ENCODE data around the gene TRDMT1.

The TRDMT1 gene

GRCh38 chr10:17229967-17230682 is 28.7 kb upstream of the TRDMT1 start:
- Histone ChIP-seq H3K9me3 (ENCODE audit: control insufficient read depth, low read length) (no peaks in the 10 kb centered on the region), H3K4me1 (ENCODE audit: control insufficient read depth, insufficient read depth, low read length, poor library complexity, severe bottlenecking) (peaks cover 16% of the 10 kb centered on the region), H3K36me3 (ENCODE audit: control insufficient read depth, insufficient read depth, low read length) (peaks cover 59% of the 10 kb centered on the region), H3K27ac (ENCODE audit: low read depth, low read length, severe bottlenecking) (peak overlapping the region; percentile 96), H3K4me3 (ENCODE audit: extremely low read depth, insufficient read depth, low read length, poor library complexity, severe bottlenecking) (peak overlapping the region; percentile 98)
- 1% methylated on average over 21 to 38 of the region's 43 CpGs for WGBS, 2 experiments (ENCODE audit: insufficient coverage in 2 of 2)

DNA sequence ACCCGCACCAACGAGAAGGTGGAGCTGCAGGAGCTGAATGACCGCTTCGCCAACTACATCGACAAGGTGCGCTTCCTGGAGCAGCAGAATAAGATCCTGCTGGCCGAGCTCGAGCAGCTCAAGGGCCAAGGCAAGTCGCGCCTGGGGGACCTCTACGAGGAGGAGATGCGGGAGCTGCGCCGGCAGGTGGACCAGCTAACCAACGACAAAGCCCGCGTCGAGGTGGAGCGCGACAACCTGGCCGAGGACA is 28.2 kb upstream of the TRDMT1 start:
- H3K9me3 ChIP-seq (ENCODE audit: control insufficient read depth, low read length), result no peaks in the 10 kb centered on the region
- H3K4me3 ChIP-seq (ENCODE audit: extremely low read depth, insufficient read depth, low read length, poor library complexity, severe bottlenecking), result peak overlapping the region; percentile 98
- H3K36me3 ChIP-seq (ENCODE audit: control insufficient read depth, insufficient read depth, low read length), result peaks cover 54% of the 10 kb centered on the region
- H3K4me1 ChIP-seq (ENCODE audit: control insufficient read depth, insufficient read depth, low read length, poor library complexity, severe bottlenecking), result peaks cover 16% of the 10 kb centered on the region
- 1 to 2% methylated on average over 19 to 20 of the region's 21 CpGs for WGBS, 2 experiments (ENCODE audit: insufficient coverage in 2 of 2)
- H3K27ac ChIP-seq (ENCODE audit: low read depth, low read length, severe bottlenecking), result peak overlapping the region; percentile 96

DNA sequence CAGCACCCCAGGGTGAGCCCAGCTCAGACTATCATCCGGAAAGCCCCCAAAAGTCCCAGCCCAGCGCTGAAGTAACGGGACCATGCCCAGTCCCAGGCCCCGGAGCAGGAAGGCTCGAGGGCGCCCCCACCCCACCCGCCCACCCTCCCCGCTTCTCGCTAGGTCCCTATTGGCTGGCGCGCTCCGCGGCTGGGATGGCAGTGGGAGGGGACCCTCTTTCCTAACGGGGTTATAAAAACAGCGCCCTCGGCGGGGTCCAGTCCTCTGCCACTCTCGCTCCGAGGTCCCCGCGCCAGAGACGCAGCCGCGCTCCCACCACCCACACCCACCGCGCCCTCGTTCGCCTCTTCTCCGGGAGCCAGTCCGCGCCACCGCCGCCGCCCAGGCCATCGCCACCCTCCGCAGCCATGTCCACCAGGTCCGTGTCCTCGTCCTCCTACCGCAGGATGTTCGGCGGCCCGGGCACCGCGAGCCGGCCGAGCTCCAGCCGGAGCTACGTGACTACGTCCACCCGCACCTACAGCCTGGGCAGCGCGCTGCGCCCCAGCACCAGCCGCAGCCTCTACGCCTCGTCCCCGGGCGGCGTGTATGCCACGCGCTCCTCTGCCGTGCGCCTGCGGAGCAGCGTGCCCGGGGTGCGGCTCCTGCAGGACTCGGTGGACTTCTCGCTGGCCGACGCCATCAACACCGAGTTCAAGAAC is 27.7 kb upstream of the TRDMT1 start:
- H3K27ac ChIP-seq (ENCODE audit: low read depth, low read length, severe bottlenecking), result peak overlapping the region; percentile 99
- 0 to 1% methylated on average over 39 to 45 of the region's 72 CpGs for WGBS, 2 experiments (ENCODE audit: insufficient coverage in 2 of 2)
- peak overlapping the region; percentile 98 for H3K4me3 ChIP-seq (ENCODE audit: extremely low read depth, insufficient read depth, low read length, poor library complexity, severe bottlenecking)
- H3K36me3 ChIP-seq (ENCODE audit: control insufficient read depth, insufficient read depth, low read length), result peaks cover 49% of the 10 kb centered on the region
- H3K9me3 ChIP-seq (ENCODE audit: control insufficient read depth, low read length), result no peaks in the 10 kb centered on the region
- H3K4me1 ChIP-seq (ENCODE audit: control insufficient read depth, insufficient read depth, low read length, poor library complexity, severe bottlenecking), result peaks cover 16% of the 10 kb centered on the region

- H3K4me1 ChIP-seq (ENCODE audit: control insufficient read depth, insufficient read depth, low read length, poor library complexity, severe bottlenecking), result peaks cover 16% of the 10 kb centered on the region
- H3K36me3 ChIP-seq (ENCODE audit: control insufficient read depth, insufficient read depth, low read length), result peaks cover 41% of the 10 kb centered on the region
- no peaks in the 10 kb centered on the region for H3K9me3 ChIP-seq (ENCODE audit: control insufficient read depth, low read length)
- H3K4me3 ChIP-seq (ENCODE audit: extremely low read depth, insufficient read depth, low read length, poor library complexity, severe bottlenecking), result peak within 1 kb of the TSS; percentile 98
- H3K27ac ChIP-seq (ENCODE audit: low read depth, low read length, severe bottlenecking), result peak within 1 kb of the TSS; percentile 99
- 0% methylated on average over 57 to 65 of the region's 77 CpGs for WGBS, 2 experiments (ENCODE audit: insufficient coverage in 2 of 2)
Measured at GRCh38 chr10:17228091-17229015, 26.9 kb upstream of the TRDMT1 start, which contains the start of gene VIM. Gene VIM, plus strand, starts transcription at chr10:17228241. Its CDS starts 1,182 bp downstream, at chr10:17229423.

DNA sequence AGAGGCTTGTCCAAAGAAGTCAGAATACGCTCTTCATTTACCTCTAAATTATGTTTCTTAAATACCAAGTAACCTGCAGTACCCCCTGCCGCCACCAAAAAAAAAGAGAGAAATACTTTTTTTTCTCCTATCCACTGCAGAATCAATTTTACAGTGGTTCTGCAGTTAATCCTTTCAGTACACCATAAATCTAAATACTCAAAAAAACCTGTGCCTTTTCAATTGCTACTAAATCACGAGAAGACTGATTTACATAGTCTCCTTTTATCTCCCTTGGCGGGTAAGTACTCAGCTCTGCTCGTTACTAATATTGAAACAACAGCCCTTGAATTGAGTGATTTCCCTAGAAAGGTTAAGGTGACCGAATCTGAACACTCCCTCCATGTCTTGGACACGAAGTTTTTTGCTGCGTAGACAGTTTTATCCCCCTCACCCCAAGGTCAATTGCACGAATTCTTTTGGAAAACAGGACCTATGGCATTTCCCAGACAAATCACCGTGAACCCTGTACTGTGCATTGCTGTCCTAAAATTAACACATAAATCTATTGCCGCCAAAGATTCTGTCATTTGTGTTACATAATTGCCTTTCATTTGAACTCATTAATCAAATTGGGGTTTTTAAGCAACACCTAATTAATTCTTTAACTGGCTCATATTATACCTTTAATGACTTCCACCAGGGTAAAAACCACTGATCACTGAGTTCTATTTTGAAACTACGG is 26.1 kb upstream of the TRDMT1 start:
- Histone ChIP-seq H3K4me1 (ENCODE audit: control insufficient read depth, insufficient read depth, low read length, poor library complexity, severe bottlenecking) (peaks cover 16% of the 10 kb centered on the region), H3K9me3 (ENCODE audit: control insufficient read depth, low read length) (no peaks in the 10 kb centered on the region), H3K4me3 (ENCODE audit: extremely low read depth, insufficient read depth, low read length, poor library complexity, severe bottlenecking) (peak overlapping the region; percentile 98), H3K27ac (ENCODE audit: low read depth, low read length, severe bottlenecking) (peak overlapping the region; percentile 99), H3K36me3 (ENCODE audit: control insufficient read depth, insufficient read depth, low read length) (peaks cover 33% of the 10 kb centered on the region)
- 11 to 13% methylated on average over 9 of the region's 12 CpGs for WGBS, 2 experiments (ENCODE audit: insufficient coverage in 2 of 2)

GRCh38 chr10:17226891-17227303 is 25.4 kb upstream of the TRDMT1 start:
- Histone ChIP-seq H3K36me3 (ENCODE audit: control insufficient read depth, insufficient read depth, low read length) (peaks cover 27% of the 10 kb centered on the region), H3K4me3 (ENCODE audit: extremely low read depth, insufficient read depth, low read length, poor library complexity, severe bottlenecking) (peak overlapping the region; percentile 98), H3K4me1 (ENCODE audit: control insufficient read depth, insufficient read depth, low read length, poor library complexity, severe bottlenecking) (peaks cover 16% of the 10 kb centered on the region), H3K9me3 (ENCODE audit: control insufficient read depth, low read length) (no peaks in the 10 kb centered on the region), H3K27ac (ENCODE audit: low read depth, low read length, severe bottlenecking) (peak overlapping the region; percentile 99)
- WGBS, 2 experiments (ENCODE audit: insufficient coverage in 2 of 2), result 53 to 67% methylated on average over 7 of the region's 8 CpGs

- Histone ChIP-seq H3K4me3 (ENCODE audit: extremely low read depth, insufficient read depth, low read length, poor library complexity, severe bottlenecking) (no peak overlapping the region), H3K4me1 (ENCODE audit: control insufficient read depth, insufficient read depth, low read length, poor library complexity, severe bottlenecking) (peaks cover 18% of the 10 kb centered on the region), H3K9me3 (ENCODE audit: control insufficient read depth, low read length) (no peaks in the 10 kb centered on the region), H3K27ac (ENCODE audit: low read depth, low read length, severe bottlenecking) (no peak overlapping the region), H3K36me3 (ENCODE audit: control insufficient read depth, insufficient read depth, low read length) (peaks cover 16% of the 10 kb centered on the region)
- WGBS, 2 experiments (ENCODE audit: insufficient coverage in 2 of 2), result 100% methylated on average over 1 of the region's 4 CpGs; no CpG with 5 or more reads in 1 of the 2 experiments
Measured at GRCh38 chr10:17225808-17226207, 24.3 kb upstream of the TRDMT1 start.

GRCh38 chr10:17222329-17222728 is 20.9 kb upstream of the TRDMT1 start:
- Histone ChIP-seq H3K36me3 (ENCODE audit: control insufficient read depth, insufficient read depth, low read length) (no peaks in the 10 kb centered on the region), H3K9me3 (ENCODE audit: control insufficient read depth, low read length) (no peaks in the 10 kb centered on the region), H3K4me1 (ENCODE audit: control insufficient read depth, insufficient read depth, low read length, poor library complexity, severe bottlenecking) (peaks cover 17% of the 10 kb centered on the region), H3K4me3 (ENCODE audit: extremely low read depth, insufficient read depth, low read length, poor library complexity, severe bottlenecking) (no peak overlapping the region), H3K27ac (ENCODE audit: low read depth, low read length, severe bottlenecking) (no peak overlapping the region)
- WGBS, 2 experiments (ENCODE audit: insufficient coverage in 2 of 2), result 93 to 94% methylated on average over 4 of the region's 4 CpGs

DNA sequence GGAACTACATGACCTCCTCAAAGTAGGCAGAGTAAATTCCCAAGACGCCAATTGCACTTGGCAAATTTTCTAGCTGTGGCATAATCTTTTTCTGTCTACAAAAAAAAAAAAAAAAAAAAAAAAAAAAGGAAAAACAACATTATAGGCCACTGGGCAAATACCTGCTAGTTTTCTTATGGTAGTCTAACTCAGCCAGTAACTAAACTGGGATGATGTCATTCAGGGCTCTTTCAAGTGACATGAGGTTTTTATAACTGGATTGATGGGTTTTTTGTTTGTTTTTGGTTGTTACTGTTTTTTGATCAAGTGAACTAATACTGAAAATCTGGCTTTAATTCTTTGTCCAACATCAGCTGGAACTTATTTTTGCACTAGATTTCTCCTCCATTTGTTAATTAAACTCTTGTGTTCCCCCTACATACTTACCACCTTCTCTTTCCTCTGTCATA is 19.2 kb upstream of the TRDMT1 start:
- Histone ChIP-seq H3K4me1 (ENCODE audit: control insufficient read depth, insufficient read depth, low read length, poor library complexity, severe bottlenecking) (peaks cover 16% of the 10 kb centered on the region), H3K36me3 (ENCODE audit: control insufficient read depth, insufficient read depth, low read length) (no peaks in the 10 kb centered on the region), H3K9me3 (ENCODE audit: control insufficient read depth, low read length) (no peaks in the 10 kb centered on the region), H3K4me3 (ENCODE audit: extremely low read depth, insufficient read depth, low read length, poor library complexity, severe bottlenecking) (no peak overlapping the region), H3K27ac (ENCODE audit: low read depth, low read length, severe bottlenecking) (no peak overlapping the region)
- WGBS, 2 experiments (ENCODE audit: insufficient coverage in 2 of 2), result no CpG with 5 or more reads among the region's 1 CpG

GRCh38 chr10:17219024-17219423 is 17.6 kb upstream of the TRDMT1 start:
- no CpG with 5 or more reads among the region's 2 CpGs for WGBS, 2 experiments (ENCODE audit: insufficient coverage in 2 of 2)
- Histone ChIP-seq H3K36me3 (ENCODE audit: control insufficient read depth, insufficient read depth, low read length) (no peaks in the 10 kb centered on the region), H3K9me3 (ENCODE audit: control insufficient read depth, low read length) (no peaks in the 10 kb centered on the region), H3K27ac (ENCODE audit: low read depth, low read length, severe bottlenecking) (no peak overlapping the region), H3K4me3 (ENCODE audit: extremely low read depth, insufficient read depth, low read length, poor library complexity, severe bottlenecking) (no peak overlapping the region), H3K4me1 (ENCODE audit: control insufficient read depth, insufficient read depth, low read length, poor library complexity, severe bottlenecking) (peaks cover 24% of the 10 kb centered on the region)

All from mesodermal cell (in vitro differentiated cells).